HG03354 (cell line): ENCODE results near the gene LGR5.
"Not testable (repeated sequence)": the region's sequence is repeated elsewhere in the genome, so short reads cannot be mapped to it uniquely, and the experiment has no call there.

Source experiments
- ATAC-seq: cut with Tn5 transposase; IDR thresholded peaks from one replicate; pipeline ENCODE4 v1.9.1; 2021; ENCODE audit warnings: mild to moderate bottlenecking; ENCODE audit not compliant: unreplicated experiment, poor library complexity, severe bottlenecking

LGR5 gene

DNA sequence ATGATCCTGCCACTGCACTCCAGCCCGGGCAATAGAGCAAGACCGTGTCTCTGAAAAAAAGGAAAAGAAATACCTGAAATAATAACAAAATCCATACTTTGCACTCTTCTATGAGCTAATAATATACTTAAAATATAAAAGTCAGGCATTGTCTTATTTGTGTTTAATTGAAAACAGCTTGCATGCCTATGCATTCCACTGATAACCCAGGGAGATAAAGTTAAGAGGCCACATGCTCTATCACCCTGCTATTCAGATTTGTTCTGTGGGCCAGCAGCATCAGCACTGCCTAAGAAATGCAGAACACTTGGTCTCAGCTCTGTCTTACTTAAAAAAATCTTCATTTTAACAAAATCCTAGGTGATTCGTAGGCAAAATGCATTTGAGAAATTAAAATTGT lies 99.2 kb downstream of the LGR5 start:
- no peak for ATAC-seq

DNA sequence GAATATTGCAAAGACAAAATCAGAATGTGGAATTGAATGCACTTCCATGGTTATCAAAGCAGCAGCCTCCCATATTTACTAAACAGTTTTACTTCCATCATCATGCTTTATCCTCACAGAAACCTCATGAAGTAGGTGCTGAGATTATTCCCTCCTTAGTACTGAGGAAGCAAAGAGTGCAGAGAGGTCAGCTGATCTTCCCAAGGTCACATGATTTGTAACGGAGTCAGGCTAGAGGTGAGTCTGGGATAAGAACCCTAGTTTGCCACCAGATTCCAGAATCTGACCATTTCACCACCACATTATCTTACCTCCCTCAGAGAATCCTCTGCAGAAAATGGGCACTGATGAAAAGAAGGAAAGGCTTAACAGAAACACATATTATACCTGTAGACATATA lies 102.0 kb downstream of the LGR5 start:
- ATAC-seq = no peak

DNA sequence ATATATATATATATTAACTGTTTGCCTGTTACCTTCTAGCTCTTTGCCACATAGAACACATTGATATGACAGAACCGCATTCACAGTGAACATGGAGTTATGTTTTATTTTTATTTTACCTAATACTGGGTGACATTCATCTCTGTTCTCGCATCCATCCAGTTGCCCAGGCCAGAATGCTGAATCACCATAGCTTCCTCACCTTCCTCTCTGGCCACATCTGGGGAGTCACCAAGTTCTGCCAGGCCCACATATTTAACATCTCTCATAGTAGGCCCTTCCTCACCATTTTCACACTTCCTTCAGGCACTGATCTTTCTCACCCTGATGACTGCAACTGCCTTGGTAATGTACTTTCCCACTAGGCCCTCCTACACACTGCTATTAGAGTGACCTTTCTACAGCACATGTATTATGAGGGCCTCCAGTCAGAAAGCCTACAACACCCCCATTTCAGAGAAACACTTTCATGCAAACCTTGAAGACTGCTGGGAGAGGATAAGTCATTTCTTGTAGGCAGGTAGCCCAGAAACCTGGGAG lies 106.8 kb downstream of the LGR5 start:
- ATAC-seq = no peak

DNA sequence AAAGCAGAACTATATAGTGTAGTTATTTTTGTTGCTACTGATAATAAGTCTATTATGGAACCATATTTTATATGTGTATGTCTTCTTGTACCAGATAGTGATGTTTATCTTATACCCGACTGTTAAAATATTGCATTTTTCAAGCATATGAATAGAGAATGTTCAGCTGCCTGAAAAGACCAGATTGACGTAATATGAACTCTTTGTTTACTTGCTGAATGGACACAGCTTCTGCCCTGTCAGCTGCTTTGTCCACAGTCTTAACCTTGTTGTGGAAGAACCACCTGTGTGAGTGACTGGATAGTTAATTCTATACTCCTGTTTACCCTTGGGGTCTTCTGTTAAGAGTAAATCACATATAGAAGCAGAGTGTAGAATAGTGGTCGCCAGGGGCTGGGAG lies 109.3 kb downstream of the LGR5 start:
- ATAC-seq = no peak

DNA sequence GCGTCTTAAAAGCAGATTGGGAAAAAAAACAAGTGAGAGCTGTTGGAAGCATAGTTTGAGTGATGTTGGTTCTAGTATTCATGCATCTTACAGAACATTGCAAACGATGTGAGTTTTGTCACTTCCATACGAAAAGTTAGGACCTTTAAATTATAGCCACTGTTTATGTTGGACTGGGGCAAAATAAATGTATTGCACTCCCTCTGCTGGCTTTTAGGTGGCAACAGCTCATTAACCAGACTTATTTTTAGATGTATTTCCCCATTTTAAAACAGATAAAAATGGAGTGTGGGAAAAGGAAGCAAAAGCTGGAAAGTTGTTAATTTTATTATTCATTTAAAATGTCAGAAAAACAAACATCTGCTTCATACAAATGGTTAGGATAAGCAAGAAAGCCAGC lies 111.9 kb downstream of the LGR5 start:
- no peak for ATAC-seq

DNA sequence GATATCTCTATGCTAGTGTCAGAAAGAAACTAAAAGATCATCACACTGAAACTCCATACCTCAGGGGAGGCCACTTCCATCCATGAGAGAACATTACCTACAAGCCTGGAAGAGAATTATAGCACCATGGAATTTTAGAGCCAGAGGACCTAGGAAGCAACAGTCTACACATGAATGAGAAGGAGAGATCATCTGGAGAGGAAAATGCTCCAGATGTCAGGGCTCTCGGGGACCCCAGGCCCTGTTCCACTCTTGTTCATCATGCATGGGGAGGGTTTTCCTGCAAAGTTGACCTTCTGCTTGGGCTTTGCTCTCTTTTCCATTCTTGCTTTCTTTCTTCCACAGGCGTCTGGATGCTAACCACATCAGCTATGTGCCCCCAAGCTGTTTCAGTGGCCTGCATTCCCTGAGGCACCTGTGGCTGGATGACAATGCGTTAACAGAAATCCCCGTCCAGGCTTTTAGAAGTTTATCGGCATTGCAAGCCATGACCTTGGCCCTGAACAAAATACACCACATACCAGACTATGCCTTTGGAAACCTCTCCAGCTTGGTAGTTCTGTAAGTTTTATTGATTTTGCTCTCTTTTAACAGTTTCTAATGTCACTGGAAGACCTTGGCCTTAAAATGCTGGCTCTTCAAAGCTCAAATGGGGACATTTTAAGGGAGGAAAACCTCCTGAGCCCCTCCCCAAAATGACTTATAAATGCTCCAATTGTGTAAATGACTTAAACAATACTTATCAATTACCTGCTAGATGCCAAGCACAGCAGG lies 113.3 kb downstream of the LGR5 start:
- no peak for ATAC-seq

DNA sequence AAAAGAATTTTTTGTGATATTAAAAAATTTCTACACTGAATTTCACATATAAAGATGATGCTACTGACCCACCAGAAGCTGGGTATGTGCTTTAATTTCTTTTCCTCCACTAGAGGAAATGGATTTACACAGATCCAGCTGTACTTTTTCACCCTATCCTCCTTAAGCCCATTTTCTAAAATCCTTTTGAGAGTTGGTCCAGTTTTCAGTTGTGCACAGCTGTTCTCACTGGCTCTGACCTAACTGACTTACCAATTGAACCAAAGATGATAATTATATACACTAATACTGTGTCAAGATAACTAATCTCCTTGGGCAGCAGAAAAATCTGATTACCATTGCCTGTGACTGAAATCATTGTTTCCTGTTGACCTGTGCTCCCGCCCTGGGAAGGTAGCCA lies 115.6 kb downstream of the LGR5 start:
- no peak for ATAC-seq

DNA sequence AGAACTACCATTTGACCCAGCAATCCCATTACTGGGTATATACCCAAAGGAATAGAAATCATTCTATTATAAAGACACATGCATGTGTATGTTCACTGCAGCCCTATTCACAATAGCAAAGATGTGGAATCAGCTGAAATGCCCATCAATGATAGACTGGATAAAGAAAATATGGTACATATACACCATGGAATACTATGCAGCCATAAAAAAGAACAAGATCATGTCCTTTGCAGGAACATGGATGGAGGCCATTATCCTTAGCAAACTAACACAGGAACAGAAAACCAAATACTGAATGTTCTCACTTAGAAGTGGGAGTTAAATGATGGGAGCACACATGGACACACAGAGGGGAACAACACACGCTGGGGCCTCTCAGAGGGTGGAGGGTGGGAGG lies 116.2 kb downstream of the LGR5 start:
- ATAC-seq = not testable (repeated sequence)

DNA sequence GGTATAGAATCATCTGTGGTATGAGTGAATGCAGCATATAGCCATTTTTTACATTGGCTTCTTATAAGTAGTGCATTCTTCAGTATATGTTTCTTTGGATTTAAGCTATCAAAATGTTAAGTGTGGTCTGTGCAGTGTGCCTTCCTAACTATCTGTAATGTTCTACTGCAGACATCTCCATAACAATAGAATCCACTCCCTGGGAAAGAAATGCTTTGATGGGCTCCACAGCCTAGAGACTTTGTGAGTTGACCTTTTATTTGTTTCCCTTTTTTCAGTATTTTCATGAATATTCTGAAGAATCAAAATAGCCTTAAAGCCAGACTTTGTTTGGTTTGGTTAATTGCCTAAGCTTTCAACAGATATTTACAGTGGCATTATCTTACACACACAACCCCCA lies 116.8 kb downstream of the LGR5 start:
- no peak for ATAC-seq

DNA sequence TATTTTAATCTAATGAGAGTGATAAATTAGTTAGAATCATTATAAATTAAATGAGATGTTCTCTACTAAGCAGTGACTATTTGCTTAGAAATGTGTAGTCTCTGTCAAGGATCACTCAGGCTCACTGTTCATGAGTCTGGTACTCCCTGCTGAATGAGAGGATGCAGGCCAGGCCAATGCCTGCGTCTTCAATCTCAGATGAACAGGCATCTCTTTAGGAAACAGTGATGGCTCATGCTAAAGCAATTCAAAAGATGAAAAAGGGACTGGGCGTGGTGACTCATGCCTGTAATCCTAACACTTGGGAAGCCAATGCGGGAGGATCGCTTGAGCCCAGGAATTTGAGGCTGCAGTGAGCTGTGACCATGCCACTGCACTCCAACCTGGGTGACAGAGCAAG lies 117.3 kb downstream of the LGR5 start:
- no peak for ATAC-seq

DNA sequence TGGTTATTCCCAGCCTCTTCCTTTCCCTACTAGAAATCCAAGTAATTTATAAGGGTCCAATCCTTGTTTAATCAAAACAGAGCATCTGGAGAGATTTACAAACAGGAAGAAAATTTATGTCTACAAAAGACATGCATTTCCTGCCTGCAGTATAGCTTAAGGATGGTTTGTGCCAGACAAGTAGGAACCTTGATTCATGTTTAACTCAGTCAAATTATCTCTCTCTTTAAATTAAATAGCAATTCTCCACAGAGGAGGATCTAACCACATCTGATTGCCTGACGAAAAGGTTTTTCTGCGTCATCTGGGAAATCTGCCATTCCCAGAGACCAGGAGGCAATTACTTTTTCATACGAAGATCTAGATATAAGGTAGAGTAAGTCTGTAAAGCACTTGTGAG lies 118.8 kb downstream of the LGR5 start:
- ATAC-seq = no peak

DNA sequence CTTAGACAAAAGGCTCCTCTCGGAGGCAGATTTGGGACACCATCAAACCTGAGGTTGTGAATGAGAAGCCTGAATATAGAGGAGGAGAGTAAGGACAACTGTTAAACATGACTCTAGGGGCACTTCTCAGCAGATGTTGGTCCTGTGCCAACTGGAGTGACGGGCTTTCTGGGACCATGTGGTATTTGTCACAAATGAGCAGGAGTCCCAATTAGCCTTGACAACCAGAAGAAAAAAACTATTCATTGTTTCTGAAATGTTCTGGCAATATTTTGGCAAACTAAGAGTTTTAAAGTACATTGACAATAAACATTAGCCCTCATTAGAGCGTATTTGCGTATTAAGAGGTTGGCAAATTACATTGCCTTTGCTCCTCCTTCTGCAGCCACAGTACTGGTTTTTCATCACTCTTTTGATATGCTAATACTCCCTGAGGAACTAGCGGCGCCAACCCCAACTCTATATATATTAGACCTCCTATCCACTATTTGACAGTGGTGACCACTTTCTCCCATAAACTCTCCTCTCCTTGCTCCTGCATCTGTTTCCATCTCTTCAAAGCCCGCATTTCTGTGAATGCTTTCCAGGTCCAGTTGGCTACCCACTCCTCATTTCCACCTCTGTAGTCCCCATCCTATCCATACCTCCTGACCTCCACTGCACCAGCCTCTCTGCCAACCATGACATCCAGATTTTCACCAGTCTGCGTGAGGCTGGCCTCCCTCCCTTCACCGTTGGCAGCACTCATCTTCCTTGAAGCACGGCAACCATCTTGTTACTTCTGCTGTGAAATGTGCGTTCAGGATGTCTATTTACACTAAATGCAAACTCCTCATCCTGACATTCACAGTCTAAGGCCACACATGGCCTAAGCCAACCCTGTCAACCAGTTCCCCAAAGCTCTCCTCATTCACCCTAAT lies 123.3 kb downstream of the LGR5 start:
- no peak for ATAC-seq

DNA sequence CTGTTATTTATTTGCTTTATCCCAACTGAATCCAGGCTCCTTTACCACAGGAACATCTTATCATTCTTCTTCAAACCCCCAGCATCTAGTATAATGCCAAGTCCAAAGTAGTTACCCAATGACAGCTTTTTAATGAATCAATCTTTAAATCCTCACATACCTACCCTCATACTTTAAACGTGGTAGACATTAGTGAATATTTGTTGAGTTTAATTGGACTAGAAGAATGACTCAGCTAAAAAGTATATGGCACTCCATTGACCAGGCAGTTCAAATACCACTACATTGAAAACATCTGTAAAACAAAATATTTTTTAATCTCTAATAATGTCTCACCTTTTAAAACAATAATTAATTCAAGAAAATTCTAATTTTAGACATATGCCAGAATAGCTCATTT lies 125.9 kb downstream of the LGR5 start:
- ATAC-seq = no peak

DNA sequence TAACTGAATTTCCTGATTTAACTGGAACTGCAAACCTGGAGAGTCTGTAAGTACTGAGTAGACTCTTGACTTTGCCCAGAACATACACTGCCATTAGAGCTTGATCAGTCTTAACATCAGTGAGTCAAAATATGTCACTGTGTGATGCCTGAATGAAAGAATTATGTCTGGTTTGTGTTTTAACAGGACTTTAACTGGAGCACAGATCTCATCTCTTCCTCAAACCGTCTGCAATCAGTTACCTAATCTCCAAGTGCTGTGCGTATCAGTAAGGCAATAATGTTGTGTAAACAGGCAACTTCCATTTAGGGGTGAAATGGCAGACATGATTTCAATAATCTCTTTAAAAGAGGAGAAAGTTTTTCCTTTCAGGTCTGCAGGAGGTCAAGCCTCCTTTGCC lies 127.1 kb downstream of the LGR5 start:
- ATAC-seq = no peak

DNA sequence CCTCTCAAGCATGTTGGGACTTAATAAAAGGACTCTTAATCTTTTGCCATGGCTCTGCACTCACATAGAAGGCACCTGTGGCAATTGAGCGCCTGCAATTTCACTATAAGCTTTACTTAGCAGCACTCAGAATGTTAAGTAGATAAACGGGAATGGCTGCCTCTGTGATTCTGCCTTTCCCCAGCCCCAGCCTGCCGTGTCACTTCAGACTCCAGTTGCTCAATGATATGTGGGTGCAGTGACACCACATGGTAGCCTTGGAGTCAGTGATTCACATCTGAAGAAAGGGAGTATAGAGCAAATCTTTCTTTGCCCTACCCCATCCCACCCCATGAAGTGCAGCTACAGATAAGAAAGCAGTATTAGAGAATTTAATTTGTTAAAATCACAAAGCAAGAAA lies 127.9 kb downstream of the LGR5 start:
- no peak for ATAC-seq

DNA sequence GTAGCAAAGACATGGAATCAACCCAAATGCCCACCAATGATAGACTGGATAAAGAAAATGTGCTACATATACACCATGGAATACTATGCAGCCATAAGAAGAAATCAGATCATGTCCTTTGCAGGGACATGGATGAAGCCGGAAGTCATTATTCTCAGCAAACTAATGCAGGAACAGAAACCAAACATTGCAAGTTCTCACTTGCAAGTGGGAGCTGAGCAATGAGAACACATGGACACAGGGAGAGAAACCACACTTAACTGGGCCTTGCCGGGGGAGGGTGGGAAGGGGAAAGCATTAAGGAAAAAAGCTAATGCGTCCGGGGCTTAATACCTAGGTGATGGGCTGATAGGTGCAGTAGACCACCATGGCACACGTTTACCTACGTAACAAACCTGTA lies 130.3 kb downstream of the LGR5 start:
- not testable (repeated sequence) for ATAC-seq

DNA sequence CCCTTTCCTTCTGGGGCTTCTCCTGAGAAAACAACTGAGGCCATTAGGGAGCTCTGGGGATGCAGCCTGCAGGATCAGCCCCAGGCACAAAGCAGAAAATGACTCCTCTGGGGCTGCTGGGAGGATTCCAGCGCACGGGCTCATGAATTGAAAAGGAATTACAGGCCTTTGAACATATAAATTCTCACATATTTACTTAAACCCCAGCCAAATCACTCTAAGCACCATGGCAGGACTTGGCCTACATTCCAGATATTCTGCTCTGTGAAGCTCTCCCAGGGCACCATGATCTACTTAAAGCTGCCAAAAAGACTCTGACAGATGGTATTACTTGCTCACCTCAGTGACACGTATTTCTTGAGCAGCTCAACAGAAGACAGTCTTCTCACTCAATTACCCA lies 136.9 kb downstream of the LGR5 start:
- no peak for ATAC-seq

DNA sequence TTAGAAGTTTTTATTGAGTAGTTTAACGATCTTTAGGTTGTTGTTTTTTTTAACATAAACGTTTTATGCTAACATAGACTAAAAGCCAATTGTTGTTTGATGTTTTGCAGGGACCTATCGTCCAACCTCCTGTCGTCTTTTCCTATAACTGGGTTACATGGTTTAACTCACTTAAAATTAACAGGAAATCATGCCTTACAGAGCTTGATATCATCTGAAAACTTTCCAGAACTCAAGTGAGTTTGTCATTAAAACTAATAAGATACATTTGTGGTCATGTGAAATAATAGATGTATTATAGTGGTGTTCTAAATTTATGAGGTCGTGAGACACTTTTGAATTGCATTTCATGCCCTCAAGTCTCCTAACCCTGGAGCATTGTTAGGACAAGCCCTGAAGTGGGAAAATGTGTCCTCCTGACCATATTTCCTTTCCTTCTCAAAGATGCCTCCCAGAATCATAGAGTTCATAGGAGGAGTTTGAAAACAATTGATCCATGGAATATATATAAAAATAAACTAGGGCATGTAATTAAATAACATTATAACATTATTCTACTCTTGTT lies 139.2 kb downstream of the LGR5 start:
- no peak for ATAC-seq

DNA sequence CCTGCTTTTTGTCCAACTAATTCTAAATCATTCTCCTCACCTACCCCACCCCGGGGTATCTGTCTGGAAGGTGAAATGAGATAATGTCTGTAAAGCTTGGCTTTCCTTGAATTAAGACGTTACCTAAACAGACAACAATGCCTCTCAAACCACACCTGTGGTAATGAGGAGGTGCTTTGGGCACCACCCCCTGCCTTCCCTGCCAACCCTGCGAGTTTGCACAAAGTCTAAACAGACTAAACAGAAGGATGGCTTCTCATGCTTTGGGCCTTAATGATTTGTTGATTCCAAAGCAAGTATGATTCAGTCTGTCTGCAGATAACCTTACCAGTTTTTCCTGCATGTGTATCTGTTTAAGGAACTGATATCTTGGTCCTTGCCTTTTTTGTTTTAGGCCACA lies 141.6 kb downstream of the LGR5 start:
- no peak for ATAC-seq

DNA sequence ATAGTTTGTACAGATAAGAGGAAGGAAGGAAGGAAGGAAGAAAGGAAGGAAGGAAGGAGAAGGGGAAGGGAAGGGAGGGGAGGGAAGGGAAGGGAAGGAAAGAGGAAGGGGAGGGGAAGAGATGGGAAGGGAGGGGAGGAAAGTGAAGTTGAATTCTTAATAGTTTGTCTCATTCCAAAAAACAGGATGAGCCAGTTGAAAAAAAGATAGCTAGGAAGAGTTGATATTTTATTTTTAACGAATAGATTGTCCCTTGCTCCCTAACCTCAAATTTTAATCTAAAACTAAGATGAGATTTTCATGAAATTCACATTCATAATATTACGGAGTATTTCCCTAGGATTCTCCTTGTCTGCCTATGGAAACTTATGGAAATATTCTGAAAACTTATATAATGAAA lies 143.3 kb downstream of the LGR5 start:
- ATAC-seq = no peak

DNA sequence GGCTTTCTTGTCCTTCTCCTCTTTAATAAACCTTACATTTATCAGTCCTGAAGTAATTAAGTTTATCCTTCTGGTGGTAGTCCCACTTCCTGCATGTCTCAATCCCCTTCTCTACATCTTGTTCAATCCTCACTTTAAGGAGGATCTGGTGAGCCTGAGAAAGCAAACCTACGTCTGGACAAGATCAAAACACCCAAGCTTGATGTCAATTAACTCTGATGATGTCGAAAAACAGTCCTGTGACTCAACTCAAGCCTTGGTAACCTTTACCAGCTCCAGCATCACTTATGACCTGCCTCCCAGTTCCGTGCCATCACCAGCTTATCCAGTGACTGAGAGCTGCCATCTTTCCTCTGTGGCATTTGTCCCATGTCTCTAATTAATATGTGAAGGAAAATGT lies 144.8 kb downstream of the LGR5 start:
- ATAC-seq = no peak
